GM21717 (cell line): ENCODE measurements around the gene ZFYVE9.

ENCODE experiments used
- ATAC-seq: cut with Tn5 transposase; IDR thresholded peaks from one replicate; pipeline ENCODE4 v1.9.1; 2021; ENCODE audit warnings: mild to moderate bottlenecking, moderate library complexity; ENCODE audit not compliant: unreplicated experiment

ZFYVE9 gene

DNA sequence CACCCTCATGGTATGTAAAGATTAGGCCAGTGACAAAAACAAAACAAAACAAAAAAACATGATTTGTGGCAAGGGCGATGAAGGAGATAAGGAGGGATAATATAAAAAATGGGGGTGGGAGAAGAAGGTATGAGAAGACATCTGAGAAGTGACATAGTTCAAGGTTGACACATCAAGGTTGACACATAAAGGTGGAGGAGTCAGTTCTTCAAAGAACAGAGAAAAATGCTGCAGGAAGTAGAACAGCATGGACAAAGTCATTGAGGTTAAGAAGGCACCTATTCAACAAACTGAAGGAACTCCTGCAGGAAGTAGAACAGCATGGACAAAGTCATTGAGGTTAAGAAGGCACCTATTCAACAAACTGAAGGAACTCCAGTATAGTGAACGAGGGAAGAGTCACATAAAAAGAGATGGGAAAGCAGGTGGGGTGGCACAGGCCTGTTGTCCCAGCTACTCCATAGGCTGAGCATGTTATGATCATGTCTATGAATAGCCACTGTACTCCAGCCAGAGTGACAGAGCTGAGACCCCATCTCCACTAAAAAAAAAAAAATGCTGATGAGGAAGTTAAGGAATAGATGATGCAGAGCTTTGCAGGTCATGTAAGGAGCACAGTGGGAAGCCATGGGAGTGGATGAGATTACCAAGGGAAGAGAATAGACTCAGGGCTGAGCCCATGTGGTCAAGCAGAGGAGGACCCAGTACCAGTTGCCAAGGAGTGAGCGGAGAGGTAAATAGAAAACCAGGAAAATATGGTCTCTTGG is 101.5 kb downstream of the ZFYVE9 start:
- ATAC-seq, result no peak

DNA sequence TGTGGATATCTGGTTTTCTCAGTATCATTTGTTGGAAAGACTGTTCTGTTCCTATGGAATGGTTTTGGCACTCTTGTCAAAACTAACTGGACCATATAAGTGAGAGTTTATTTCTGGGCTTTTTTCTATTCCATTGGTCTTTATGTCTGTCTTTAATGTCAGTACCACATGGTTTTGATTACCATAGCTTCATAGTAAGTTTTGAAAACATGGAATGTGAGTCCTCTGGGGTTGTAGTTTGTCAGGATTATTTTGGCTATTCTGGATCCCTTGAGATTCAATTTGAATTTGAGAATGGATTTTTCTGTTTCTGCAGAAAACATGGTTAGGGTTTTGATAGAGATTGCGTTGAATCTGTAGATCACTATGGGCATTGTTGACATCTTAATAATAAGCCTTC is 107.9 kb downstream of the ZFYVE9 start:
- ATAC-seq, result no peak

DNA sequence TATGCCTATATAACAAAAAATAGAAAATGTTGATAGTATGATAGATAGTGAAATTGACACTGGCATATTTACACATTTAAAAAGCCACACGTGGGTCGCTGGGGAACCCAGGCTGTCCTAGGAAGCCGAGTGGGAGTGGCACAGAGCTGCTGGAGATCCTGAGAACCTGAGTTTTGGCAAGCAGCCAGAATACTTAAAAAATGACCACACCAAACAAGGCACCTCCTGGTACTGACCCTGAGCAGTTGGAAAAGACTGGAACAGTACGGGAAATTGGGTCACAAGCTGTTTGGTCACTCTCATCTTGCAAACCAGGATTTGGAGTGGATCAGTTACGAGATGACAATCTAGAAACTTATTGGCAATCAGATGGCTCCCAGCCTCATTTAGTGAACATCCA is 111.5 kb downstream of the ZFYVE9 start:
- no peak for ATAC-seq

DNA sequence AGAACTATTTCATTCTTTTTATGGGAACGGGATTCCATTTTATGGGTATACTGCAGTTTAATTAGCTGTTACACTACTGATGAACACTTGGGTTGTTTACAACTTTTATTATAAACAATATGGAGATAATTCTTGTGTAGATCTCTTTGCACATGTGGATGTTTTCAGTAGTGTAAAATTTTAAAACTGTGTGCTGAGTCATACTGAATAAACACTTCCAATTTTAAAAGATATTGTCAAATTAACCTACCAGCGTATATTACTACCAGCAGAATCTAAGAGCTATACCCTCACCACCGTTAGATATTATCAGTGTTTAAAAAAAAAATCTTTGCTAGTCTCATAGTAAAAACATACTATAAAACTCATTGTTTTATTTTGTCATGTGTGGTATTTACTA is 118.0 kb downstream of the ZFYVE9 start:
- ATAC-seq, result no peak

DNA sequence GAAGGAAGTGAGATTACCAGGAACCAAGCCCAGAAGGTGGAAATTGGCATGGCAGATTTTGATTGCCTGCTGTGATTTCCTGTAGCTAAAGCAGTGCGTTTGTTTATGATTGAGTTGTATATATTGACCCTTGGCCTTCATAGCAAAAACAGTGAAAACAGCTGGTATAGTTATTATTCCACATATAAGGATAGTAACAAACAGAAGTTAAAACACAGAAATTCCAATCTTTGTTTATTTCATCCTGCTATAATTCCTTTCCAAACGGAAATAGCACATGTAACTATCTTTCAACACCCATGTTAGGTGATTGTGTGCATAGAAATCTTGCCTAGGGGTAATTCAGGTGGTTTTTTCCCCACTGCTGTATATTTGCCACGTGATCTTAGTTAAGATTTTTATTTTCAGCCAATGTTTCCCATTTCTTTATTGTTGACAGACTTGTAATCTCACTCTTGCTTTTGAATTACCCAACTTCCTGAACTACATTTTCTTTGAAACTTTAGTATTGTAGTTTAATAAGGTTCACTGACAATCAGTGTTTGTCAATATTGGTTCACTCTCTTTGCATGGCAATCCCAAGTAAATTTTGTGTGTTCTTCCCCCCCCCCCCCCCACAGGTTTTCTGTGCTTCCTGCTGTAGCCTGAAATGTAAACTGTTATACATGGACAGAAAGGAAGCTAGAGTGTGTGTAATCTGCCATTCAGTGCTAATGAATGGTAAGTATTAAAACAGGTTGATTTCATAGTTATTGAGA is 121.4 kb downstream of the ZFYVE9 start:
- no peak for ATAC-seq

DNA sequence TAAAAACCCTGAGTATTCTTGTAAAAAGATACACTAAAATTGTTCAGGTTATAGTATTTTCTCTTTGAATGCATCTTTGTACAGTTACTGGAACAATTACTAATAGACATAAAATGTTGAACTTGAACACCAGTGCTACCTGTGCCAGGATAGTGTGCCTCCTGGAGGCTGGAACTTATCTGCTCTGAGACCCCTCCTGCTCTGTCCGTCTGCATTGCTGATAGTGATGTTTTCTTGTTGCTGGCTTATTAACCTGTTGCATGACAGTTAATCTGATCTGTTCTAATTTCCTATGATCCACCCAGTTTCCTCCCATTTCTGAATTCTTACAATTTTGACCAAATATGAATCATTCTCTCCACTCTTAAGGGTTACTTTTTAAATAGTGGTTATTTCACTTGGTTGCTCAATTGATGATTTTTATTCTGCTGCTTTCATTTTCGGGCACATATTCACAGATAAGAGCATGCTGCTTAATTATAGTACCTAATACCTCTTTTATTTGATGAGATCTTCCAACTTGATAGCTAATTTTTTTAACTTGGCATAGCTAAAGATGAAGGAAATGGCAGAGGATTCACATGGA is 122.7 kb downstream of the ZFYVE9 start:
- no peak for ATAC-seq

DNA sequence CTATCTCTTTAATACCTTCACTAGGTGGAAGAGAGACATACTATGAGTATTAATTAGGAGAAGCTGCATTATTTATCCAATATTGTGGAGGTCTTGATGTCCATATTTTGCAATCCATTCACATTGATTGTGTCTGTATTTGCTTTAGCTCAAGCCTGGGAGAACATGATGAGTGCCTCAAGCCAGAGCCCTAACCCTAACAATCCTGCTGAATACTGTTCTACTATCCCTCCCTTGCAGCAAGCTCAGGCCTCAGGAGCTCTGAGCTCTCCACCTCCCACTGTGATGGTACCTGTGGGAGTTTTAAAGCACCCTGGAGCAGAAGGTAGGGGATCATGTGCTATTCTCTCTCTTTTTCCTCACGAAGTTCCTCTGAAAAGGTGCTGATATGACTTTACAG is 124.6 kb downstream of the ZFYVE9 start:
- ATAC-seq, result no peak

DNA sequence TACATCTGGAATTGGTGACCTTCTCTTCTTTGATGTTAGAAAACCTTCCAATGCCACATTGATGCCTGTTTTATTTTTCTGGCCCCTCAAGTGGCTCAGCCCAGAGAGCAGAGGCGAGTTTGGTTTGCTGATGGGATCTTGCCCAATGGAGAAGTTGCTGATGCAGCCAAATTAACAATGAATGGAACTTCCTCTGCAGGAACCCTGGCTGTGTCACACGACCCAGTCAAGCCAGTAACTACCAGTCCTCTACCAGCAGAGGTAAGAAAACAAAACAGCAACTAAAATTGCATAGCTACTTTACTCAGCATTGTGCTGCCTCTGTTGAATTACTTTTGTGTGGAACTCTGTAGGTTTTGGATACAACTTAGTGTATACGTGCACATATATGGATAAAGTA is 126.5 kb downstream of the ZFYVE9 start:
- no peak for ATAC-seq

DNA sequence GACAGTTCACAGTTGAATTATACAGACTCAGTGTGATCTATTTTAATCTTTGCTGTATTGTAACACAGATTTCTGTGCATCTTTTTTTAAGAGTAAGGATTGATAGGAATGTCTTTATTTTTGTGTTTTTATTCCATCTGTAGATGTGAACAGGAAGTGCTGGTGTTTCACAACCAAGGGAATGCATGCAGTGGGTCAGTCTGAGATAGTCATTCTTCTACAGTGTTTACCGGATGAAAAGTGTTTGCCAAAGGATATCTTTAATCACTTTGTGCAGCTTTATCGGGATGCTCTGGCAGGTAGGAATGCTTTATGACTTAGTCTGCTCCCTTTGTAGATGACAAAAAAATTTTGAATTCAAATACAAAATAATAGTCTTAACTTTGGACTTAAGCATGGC is 139.6 kb downstream of the ZFYVE9 start:
- ATAC-seq, result no peak

DNA sequence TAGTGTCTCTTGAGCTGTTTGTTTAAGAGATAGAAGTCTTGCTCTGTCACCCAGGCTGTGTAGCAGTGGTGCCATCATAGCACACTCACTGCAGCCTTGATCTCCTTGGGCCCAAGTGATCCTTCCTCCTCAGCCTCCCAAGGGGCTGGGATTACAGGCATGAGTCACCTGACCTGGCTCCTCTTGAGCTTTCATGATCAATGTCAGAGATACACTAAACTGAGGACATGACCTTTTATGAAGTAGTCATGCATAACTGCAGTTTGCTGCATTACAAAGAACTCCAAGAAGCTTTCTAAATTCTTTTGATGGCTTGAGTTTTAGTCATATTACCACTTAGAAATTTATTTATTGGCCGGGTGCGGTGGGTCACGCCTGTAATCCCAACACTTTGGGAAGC is 146.4 kb downstream of the ZFYVE9 start:
- ATAC-seq, result no peak

DNA sequence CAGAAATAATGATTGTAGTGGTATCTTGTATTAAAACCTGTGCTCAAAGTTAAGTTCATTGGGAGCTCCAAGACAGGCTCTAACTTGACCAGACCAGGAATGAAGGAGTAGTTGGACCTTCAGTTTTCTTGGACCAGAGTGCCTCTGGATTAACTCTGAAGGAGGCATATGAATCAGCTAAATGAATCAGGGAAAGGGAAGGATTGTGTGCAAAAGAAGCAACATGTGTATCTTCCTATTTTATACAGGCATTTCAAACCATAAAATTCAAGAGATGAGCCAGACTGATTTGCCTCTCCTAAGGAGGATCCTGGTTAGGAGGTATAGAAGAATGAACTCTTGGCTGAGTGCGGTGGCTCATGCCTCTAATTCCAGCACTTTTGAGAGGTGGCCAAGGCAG is 152.7 kb downstream of the ZFYVE9 start:
- ATAC-seq, result no peak

DNA sequence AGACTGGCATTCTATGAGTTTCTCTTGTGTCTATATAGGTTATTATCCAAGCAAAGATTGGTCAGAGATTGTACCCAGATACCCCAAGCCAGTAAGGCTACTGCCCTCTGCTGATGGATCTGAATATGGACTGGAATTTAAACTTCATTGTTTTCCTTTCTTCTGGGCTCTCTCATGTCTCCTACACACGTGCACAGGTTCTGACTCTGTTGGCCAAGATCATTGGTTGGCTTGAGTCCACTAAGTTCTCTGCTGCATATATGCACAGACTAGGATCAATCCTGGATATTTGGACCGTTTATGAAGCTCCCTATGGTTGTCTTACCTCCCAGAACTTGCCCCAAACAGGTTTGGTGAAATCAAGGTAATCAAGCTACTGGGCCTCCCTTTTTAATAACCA is 154.5 kb downstream of the ZFYVE9 start:
- ATAC-seq, result no peak

DNA sequence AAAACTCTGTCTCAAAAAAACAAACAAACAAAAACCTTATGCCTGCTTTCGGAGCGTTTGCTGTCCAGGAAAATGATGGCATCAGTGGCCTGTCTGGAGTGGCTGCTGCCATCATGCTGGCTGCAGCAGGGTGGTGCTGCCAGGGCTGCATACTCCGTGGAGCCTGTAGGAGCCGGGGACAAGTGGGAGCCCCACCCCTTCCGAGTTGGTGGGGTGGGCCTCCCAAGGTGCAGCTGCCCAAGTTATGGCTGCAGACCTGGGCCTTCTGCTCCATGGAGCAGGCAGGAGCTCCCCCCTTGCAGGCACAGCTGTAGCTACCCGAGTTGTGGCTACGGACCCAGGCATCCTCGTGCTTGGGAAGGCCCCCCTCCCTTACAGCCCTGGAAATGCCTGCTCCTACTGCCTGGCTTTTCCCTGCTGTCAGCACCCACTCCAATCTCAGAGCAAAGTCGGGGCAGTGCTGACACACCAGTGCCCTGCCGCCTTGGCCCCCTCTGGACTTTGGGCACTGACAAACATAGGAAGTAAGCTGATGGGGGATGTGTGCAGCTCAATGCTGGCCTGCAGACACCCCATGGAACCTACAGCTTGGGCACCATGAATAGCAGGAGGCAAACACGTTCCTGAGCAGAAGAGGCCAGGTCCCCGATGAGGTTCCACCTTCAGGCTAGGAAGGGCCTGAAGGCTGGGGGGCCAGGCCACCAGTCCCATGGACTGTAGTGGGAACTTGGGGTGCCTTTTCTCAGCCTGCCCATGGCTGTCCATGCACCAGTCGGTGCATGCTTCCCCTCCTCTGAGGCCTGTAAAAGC is 163.7 kb downstream of the ZFYVE9 start:
- ATAC-seq, result no peak

DNA sequence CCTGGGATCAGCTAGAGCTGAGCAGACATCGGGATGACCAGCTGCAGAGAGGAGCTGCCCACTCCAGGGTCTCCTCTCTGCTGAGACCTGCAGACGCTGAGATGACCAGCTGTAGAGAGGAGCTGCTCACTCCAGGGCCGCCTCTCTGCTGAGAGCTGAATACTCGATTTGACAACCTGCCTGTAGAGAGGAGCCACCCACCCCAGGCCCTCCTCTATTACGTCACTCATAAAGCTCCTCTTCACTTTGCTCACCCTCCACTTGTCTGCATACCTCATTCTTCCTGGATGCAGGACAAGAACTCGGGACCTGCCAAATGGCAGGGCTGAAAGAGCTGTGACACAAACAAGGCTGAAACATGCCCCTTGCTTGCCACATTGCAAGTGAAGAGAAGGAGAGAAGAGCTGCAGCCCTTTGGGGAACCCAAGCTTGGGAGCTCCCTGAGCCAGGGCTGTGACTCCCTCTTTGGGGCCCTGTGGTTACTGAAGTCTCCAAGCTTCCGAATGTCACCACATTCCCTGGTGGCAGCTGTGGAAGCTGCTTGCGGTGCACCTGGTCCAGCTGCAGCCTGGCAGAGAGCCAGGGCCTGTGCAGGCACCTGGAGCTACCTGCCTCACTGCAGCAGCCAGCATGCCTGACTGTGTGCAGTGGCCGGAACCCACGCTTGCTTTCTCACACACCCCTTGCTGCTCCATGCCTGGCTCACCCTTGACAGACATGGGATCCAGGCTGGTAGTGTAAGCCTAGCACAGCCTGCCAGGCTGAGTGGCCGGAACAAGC is 164.5 kb downstream of the ZFYVE9 start:
- ATAC-seq, result no peak

DNA sequence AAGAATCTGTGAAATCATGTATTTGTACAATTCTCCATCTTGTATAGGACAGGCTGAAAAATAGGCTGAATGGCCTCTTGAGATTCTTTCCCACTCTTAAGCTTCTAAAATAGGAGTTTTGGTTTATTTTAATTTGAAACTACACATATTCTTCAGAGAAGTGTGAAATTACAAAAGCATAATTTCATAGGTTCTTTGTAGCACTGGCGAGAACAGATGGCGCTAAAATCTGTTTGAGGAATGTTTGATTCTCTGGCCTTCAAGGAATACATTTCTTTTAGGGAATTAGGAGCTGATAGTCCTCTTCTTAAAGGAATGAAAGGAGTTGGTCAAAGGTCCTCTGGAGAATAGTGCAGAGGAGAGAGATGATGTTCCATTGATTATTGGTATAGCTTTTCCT is 179.2 kb downstream of the ZFYVE9 start:
- no peak for ATAC-seq

DNA sequence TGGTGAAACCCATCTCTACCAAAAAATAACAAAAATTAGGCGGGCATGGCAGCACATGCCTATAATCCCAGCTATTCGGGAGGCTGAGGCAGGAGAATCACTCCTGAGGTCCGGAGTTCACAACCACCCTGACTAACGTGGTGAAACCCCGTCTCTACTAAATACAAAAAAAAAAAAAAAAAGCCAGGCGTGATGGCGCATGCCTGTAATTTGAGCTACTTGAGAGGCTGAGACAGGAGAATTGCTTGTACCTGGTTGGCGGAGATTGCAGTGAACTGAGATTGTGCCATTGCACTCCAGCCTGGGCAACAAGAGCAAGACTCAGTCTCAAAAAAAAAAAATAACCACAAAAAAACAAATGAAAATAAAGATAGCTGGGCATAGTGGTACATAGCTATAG is 181.8 kb downstream of the ZFYVE9 start:
- no peak for ATAC-seq

DNA sequence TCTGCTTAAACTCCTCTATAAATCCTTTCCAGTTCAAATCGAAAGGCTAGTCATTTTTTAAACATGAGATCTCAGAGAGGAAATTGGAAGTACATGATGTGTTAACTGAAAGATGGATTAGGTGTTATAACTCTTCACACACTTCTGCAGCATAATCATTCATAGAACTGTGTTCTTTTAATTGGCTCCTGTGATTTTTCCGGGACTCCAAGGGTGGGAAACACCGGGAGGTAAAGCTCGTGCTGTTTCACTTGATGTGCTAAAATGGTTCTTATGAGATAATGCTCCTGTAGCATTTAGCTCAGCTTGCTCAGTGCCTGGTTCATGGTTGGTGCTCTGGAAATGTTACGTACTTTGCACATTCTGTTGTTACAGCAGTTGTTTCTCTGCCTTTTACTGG is 183.9 kb downstream of the ZFYVE9 start:
- no peak for ATAC-seq

DNA sequence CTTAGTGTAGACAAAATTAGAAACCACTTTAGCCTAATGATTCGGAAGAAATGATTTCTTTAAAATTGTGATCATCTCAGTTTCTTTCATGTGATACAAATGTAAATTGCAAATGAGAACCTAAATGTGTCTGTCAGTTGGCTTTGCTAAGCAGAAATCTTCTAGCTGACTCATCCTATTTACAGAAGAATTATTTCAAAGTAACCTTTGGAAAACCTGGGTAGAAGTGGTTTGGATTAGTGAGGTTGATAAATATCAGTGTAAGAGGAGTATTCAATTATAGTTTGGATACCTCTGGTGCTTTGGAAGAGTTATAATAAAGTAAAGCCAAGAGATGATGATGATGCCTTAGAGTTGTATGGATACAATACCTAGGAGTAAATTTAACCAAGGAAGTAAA is 186.7 kb downstream of the ZFYVE9 start:
- no peak for ATAC-seq

DNA sequence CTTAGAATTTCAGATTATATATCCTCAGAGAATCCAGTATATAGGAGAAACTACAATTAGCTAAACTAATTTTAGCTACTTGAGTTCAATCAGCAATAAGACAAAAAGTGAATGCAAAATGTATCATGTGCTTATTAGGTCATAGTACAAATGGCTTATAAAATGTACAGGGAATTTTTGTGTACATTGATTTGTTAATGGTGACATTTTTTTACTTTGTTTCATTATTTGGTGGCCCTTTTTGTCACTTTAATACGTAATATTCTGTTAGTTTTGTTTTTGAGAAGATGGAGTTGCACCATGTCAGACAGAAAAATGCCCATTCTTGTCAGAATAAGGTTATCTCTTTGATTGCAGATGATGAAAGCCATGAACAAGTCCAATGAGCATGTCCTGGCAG is 190.5 kb downstream of the ZFYVE9 start:
- no peak for ATAC-seq

DNA sequence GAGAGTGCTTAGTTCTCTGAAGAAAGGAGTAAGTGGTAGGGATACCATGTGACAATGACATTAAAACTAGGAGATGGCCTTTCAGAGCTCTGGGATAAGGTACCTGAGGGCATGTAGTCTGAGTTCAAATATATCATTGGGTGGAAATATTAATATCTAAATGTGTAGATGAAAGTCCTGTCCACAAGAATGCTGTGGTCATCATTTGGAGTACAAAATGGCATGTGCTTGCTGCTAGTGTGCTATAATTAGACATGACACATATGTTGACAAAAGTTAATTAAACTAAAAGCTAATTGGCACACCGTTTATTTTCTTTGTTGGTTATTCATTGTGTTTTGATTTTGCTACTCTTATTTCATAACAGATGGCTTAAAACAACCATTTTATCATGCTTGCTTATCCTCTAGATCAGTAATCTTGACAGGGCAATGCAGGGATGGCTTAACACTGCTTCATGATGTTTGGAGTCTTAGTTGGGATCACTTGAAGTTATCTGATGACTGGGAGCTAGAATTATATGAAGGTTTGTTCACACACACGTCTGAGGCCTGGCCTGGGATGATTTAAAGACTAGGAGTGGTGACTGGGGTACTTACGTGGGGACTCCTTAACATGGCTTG is 193.1 kb downstream of the ZFYVE9 start:
- ATAC-seq, result no peak
